IMR-90 (cell line): ENCODE measurements around the gene CCZ1B.
"Not testable (repeated sequence)": the region's sequence is repeated elsewhere in the genome, so short reads cannot be mapped to it uniquely, and the experiment has no call there.

Experiments used
- BHLHE40 ChIP-seq: fragments of 150-350 bp; IDR thresholded peaks from 2 replicates; pipeline ENCODE4 v1.6.1; 2016; ENCODE audit warnings: mild to moderate bottlenecking, low read depth, low read length
- CTCF ChIP-seq: conservative IDR thresholded peaks from 2 replicates; pipeline ENCODE4 v1.5.1; 2012; ENCODE audit warnings: mild to moderate bottlenecking, low read depth, low read length, improper control_type of control experiment
- MAFK ChIP-seq: IDR thresholded peaks from 2 replicates; pipeline ENCODE4 v1.6.1; 2012; ENCODE audit warnings: low read depth, low read length, improper control_type of control experiment
- POLR2A ChIP-seq: IDR thresholded peaks from 2 replicates; pipeline ENCODE4 v1.6.1; 2012; ENCODE audit warnings: mild to moderate bottlenecking, low read depth, low read length
- RAD21 ChIP-seq: IDR thresholded peaks from 2 replicates; pipeline ENCODE4 v1.6.1; 2012; ENCODE audit warnings: low read length, improper control_type of control experiment
- RCOR1 ChIP-seq: IDR thresholded peaks from 2 replicates; pipeline ENCODE4 v1.6.1; 2012; ENCODE audit warnings: mild to moderate bottlenecking, low read length, improper control_type of control experiment; ENCODE audit not compliant: insufficient replicate concordance
- RFX5 ChIP-seq: IDR thresholded peaks from 2 replicates; pipeline ENCODE4 v1.8.0; 2012; ENCODE audit warnings: low read depth, mild to moderate bottlenecking, low read length, moderate library complexity
- SMC3 ChIP-seq: fragments of 150-350 bp; IDR thresholded peaks from 2 replicates; pipeline ENCODE4 v1.6.1; 2016; ENCODE audit warnings: low read depth, mild to moderate bottlenecking, antibody characterized with exemption, low read length, moderate library complexity
- TF ChIP-seq, protein P1 (sequence below): fragments of 150-350 bp; IDR thresholded peaks from 2 replicates; pipeline ENCODE4 v1.6.1; 2017; ENCODE audit warnings: mild to moderate bottlenecking, antibody characterized with exemption, low read length, low read depth

GRCh38 chr7:6857721-6858314 is 31.7 kb upstream of the CCZ1B start:
- TF ChIP-seq, protein P1, sequence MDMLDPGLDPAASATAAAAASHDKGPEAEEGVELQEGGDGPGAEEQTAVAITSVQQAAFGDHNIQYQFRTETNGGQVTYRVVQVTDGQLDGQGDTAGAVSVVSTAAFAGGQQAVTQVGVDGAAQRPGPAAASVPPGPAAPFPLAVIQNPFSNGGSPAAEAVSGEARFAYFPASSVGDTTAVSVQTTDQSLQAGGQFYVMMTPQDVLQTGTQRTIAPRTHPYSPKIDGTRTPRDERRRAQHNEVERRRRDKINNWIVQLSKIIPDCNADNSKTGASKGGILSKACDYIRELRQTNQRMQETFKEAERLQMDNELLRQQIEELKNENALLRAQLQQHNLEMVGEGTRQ: not testable (repeated sequence)
- TF ChIP-seq CTCF (peak; percentile 48), SMC3 (peak; percentile 26; the same call in 1 of the 2 replicates), RAD21 (peak; percentile 56)
- TF ChIP-seq POLR2A, RCOR1, MAFK, RFX5, BHLHE40: not testable (repeated sequence)
